Measurements from ENCODE around the gene COMMD7.

The COMMD7 gene

GRCh38 chr20:32674362-32674789, 68.9 kb downstream of the COMMD7 start:
- peak in 1 of 2 experiments; percentile 63 for DNase-seq

- DNase-seq, result no peak
Measured at GRCh38 chr20:32672982-32673851, 70.0 kb downstream of the COMMD7 start.

- no peak for DNase-seq
Measured at GRCh38 chr20:32672394-32672981, 70.8 kb downstream of the COMMD7 start.

- no peak for DNase-seq
Measured at GRCh38 chr20:32670773-32671455, 72.4 kb downstream of the COMMD7 start.

GRCh38 chr20:32667027-32667426, 76.2 kb downstream of the COMMD7 start:
- no peak for DNase-seq

GRCh38 chr20:32664678-32665159, 78.5 kb downstream of the COMMD7 start:
- no peak for DNase-seq

- no peak for DNase-seq
Measured at GRCh38 chr20:32664012-32664677, 79.1 kb downstream of the COMMD7 start.

GRCh38 chr20:32663335-32664011, 79.8 kb downstream of the COMMD7 start:
- DNase-seq, result no peak

- DNase-seq, result no peak
Measured at GRCh38 chr20:32661820-32662528, 81.3 kb downstream of the COMMD7 start.

GRCh38 chr20:32660661-32661060, 82.6 kb downstream of the COMMD7 start:
- DNase-seq, result no peak

GRCh38 chr20:32656827-32657226, 86.4 kb downstream of the COMMD7 start:
- DNase-seq, result no peak

- no peak for DNase-seq
Measured at GRCh38 chr20:32655903-32656512, 87.3 kb downstream of the COMMD7 start.

- peak; percentile 75 to 81 for DNase-seq
Measured at GRCh38 chr20:32652739-32653526, 90.3 kb downstream of the COMMD7 start.

Data from SW 1271 (cell line).